H1 (cell line): Measurements from ENCODE around the gene LRRTM3. TPM values are rescaled to one million over a fixed set of nuclear protein-coding genes. Genes with fewer than 3 reads are reported as not detected.

ENCODE experiments used
- KDM5A ChIP-seq: fragments of 200-600 bp; IDR thresholded peaks from 2 replicates; pipeline ENCODE4 v1.7.1; 2012; ENCODE audit warnings: mild to moderate bottlenecking, low read length, inconsistent platforms, mixed read lengths
- SIN3A ChIP-seq, 2 experiments: IDR thresholded peaks in 1 of 2; conservative IDR thresholded peaks in 1 of 2; 2 replicates each; pipeline ENCODE4 v1.6.1; 2011 to 2012; ENCODE audit warnings: low read length in 2 of 2, improper control_type of control experiment in 1 of 2, low read depth in 1 of 2, mild to moderate bottlenecking in 1 of 2
- polyA plus RNA-seq, 7 experiments: library from polyadenylated mRNA; depleted of rRNA in 3 of 7; stranded (reverse) in 5 of 7; unstranded in 2 of 7; fragments of >200 nt in 5 of 7; fragments of 200-250 nt in 2 of 7; gene quantifications; 1 replicate in 5 of 7; 2 replicates in 1 of 7; 4 replicates in 1 of 7; pipeline versions ENCODE4 v1.2.1 to v1.2.3, GENCODE V29; 2011 to 2013; ENCODE audit warnings: missing spikeins in 2 of 7, mixed read lengths in 2 of 7
- total RNA-seq: library from RNA; stranded (reverse); fragmentation: NEBNext Ultra II Directional; extraction: Animal tissue kit (Norgen Biotek cat#: 25700); gene quantifications from 2 replicates; pipeline ENCODE4 v1.2.1, GENCODE V29; 2021
- TF ChIP-seq, protein P1 (sequence below): fragments of 300-600 bp; sonication (generic); IDR thresholded peaks from 2 replicates; pipeline ENCODE4 v1.7.1; 2012; ENCODE audit warnings: low read length, moderate library complexity, mild to moderate bottlenecking, inconsistent platforms; ENCODE audit not compliant: insufficient replicate concordance

LRRTM3 gene
- total and polyA plus RNA-seq, 2 of the 8 experiments (the other 6 are each of a cell fraction or from before 2014, with no cell fraction given), result 0.33 to 0.48 TPM

DNA sequence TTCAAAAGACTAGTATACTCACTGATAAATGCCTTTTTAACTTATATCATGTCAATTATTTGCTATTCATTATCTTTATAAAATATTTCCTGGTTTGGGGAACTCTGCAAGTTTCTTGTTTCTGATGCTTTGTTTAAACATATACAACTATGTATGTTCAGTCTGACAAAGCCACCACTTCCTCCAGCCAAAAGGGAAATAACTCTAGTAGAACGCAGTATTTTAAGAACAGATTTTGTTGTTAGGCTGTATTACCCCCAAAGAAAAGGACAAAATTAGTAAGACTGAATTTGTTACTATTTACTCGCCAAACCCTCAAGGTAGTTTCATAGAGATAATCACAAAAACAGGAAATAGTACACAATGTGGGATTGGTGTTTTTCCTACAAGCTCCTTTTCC, 78.9 kb downstream of the LRRTM3 start (continued):
- TF ChIP-seq KDM5A (no peak), SIN3A (conservative IDR thresholded peaks at IDR 0.05 in 1 of 2, IDR thresholded peaks at IDR 0.05 in 1 of 2; ENCODE audit: low read depth in 1 of 2, low read length in 2 of 2) (no peak)
- TF ChIP-seq, protein P1, sequence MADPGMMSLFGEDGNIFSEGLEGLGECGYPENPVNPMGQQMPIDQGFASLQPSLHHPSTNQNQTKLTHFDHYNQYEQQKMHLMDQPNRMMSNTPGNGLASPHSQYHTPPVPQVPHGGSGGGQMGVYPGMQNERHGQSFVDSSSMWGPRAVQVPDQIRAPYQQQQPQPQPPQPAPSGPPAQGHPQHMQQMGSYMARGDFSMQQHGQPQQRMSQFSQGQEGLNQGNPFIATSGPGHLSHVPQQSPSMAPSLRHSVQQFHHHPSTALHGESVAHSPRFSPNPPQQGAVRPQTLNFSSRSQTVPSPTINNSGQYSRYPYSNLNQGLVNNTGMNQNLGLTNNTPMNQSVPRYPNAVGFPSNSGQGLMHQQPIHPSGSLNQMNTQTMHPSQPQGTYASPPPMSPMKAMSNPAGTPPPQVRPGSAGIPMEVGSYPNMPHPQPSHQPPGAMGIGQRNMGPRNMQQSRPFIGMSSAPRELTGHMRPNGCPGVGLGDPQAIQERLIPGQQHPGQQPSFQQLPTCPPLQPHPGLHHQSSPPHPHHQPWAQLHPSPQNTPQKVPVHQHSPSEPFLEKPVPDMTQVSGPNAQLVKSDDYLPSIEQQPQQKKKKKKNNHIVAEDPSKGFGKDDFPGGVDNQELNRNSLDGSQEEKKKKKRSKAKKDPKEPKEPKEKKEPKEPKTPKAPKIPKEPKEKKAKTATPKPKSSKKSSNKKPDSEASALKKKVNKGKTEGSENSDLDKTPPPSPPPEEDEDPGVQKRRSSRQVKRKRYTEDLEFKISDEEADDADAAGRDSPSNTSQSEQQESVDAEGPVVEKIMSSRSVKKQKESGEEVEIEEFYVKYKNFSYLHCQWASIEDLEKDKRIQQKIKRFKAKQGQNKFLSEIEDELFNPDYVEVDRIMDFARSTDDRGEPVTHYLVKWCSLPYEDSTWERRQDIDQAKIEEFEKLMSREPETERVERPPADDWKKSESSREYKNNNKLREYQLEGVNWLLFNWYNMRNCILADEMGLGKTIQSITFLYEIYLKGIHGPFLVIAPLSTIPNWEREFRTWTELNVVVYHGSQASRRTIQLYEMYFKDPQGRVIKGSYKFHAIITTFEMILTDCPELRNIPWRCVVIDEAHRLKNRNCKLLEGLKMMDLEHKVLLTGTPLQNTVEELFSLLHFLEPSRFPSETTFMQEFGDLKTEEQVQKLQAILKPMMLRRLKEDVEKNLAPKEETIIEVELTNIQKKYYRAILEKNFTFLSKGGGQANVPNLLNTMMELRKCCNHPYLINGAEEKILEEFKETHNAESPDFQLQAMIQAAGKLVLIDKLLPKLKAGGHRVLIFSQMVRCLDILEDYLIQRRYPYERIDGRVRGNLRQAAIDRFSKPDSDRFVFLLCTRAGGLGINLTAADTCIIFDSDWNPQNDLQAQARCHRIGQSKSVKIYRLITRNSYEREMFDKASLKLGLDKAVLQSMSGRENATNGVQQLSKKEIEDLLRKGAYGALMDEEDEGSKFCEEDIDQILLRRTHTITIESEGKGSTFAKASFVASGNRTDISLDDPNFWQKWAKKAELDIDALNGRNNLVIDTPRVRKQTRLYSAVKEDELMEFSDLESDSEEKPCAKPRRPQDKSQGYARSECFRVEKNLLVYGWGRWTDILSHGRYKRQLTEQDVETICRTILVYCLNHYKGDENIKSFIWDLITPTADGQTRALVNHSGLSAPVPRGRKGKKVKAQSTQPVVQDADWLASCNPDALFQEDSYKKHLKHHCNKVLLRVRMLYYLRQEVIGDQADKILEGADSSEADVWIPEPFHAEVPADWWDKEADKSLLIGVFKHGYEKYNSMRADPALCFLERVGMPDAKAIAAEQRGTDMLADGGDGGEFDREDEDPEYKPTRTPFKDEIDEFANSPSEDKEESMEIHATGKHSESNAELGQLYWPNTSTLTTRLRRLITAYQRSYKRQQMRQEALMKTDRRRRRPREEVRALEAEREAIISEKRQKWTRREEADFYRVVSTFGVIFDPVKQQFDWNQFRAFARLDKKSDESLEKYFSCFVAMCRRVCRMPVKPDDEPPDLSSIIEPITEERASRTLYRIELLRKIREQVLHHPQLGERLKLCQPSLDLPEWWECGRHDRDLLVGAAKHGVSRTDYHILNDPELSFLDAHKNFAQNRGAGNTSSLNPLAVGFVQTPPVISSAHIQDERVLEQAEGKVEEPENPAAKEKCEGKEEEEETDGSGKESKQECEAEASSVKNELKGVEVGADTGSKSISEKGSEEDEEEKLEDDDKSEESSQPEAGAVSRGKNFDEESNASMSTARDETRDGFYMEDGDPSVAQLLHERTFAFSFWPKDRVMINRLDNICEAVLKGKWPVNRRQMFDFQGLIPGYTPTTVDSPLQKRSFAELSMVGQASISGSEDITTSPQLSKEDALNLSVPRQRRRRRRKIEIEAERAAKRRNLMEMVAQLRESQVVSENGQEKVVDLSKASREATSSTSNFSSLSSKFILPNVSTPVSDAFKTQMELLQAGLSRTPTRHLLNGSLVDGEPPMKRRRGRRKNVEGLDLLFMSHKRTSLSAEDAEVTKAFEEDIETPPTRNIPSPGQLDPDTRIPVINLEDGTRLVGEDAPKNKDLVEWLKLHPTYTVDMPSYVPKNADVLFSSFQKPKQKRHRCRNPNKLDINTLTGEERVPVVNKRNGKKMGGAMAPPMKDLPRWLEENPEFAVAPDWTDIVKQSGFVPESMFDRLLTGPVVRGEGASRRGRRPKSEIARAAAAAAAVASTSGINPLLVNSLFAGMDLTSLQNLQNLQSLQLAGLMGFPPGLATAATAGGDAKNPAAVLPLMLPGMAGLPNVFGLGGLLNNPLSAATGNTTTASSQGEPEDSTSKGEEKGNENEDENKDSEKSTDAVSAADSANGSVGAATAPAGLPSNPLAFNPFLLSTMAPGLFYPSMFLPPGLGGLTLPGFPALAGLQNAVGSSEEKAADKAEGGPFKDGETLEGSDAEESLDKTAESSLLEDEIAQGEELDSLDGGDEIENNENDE, result no peak
